Uterus (tissue), 4 donors: Measurements from ENCODE around the gene ARAP1. TPM values are rescaled to one million over a fixed set of nuclear protein-coding genes. Genes with fewer than 3 reads are reported as not detected.

ENCODE experiments used
- DNase-seq, 2 donors: peaks; one replicate each; pipeline ENCODE4 v3.0.0-alpha.2; 2019 to 2020
- H3K27ac ChIP-seq, 2 donors: fragments of 200-600 bp; sonication (generic); 1 replicate in 1 of 2; 2 replicates in 1 of 2; pipeline ENCODE4 v1.5.1; 2016 to 2018
- H3K27me3 ChIP-seq, 2 donors: fragments of 200-600 bp; sonication (generic); one replicate each; pipeline ENCODE4 v1.5.1; 2018 to 2019; ENCODE audit warnings: control low read depth in 1 of 2
- H3K36me3 ChIP-seq, 2 donors: fragments of 200-600 bp; sonication (generic); one replicate each; pipeline ENCODE4 v1.5.1; 2019; ENCODE audit warnings: control low read depth in 1 of 2
- H3K4me1 ChIP-seq, 2 donors: fragments of 200-600 bp; sonication (generic); one replicate each; pipeline ENCODE4 v1.5.1; 2018 to 2019; ENCODE audit warnings: control low read depth in 1 of 2
- H3K4me3 ChIP-seq, 2 donors: fragments of 200-600 bp; sonication (generic); 1 replicate in 1 of 2; 2 replicates in 1 of 2; pipeline ENCODE4 v1.5.1; 2018 to 2019; ENCODE audit warnings: mild to moderate bottlenecking in 1 of 2
- H3K9me3 ChIP-seq, 2 donors: fragments of 200-600 bp; sonication (generic); one replicate each; pipeline ENCODE4 v1.5.1; 2019; ENCODE audit warnings: control low read depth in 1 of 2
- CTCF ChIP-seq, 4 experiments: fragments of 200-600 bp in 2 of 4; fragments of 450-650 bp in 2 of 4; sonication (generic) in 2 of 4; IDR thresholded peaks; one replicate each; pipeline ENCODE4 v1.5.1; 2016 to 2019; ENCODE audit warnings: antibody characterized with exemption in 4 of 4, mild to moderate bottlenecking in 2 of 4, moderate library complexity in 1 of 4
- POLR2A ChIP-seq, 2 donors: fragments of 450-650 bp; IDR thresholded peaks; one replicate each; pipeline ENCODE4 v1.6.1; 2016; ENCODE audit warnings: antibody characterized with exemption in 2 of 2, mild to moderate bottlenecking in 1 of 2, moderate library complexity in 1 of 2
- intact Hi-C: fragments of 100-400 bp; cut with DNase I; formaldehyde crosslinking; loops from one replicate; pipeline ENCODE4 v1.15.1; 2023; ENCODE audit warnings: low total_unique reads
- total RNA-seq, 4 donors: library from RNA; depleted of rRNA in 3 of 4; stranded (reverse); fragments of >200 nt in 3 of 4; gene quantifications; one replicate each; pipeline versions ENCODE4 v1.1.0 to v1.2.4, GENCODE V29; 2014 to 2023
- donor health status: DM: yes; HTN: yes; CAD: no.

The ARAP1 gene
- total RNA-seq, 4 donors from 2014 or later = 21.3 to 222 (median 70.4) TPM

GRCh38 chr11:72726266-72727220 is 25.7 kb downstream of the ARAP1 start:
- no peak overlapping the region for H3K27ac ChIP-seq

GRCh38 chr11:72725724-72726028 is 26.5 kb downstream of the ARAP1 start:
- intact Hi-C loops = loop anchor here (10.0 kb wide), 1 partner anchor 449 kb away; no protein-coding TSS in a partner anchor

More at GRCh38 chr11:72726266-72727220, 25.7 kb downstream of the ARAP1 start:
- Histone ChIP-seq H3K27me3 (no peaks in the 10 kb centered on the region), H3K4me1 (peaks cover 0 to 3% of the 10 kb centered on the region in 2 donors), H3K9me3 (no peaks in the 10 kb centered on the region), H3K4me3 (no peak overlapping the region), H3K36me3 (no peaks in the 10 kb centered on the region)
- no peak for DNase-seq
- intact Hi-C loops = loop anchor here (10.0 kb wide), 1 partner anchor 448 kb away; no protein-coding TSS in a partner anchor
- no peak for TF ChIP-seq CTCF (IDR thresholded peaks at IDR 0.05)
- TF ChIP-seq POLR2A (IDR thresholded peaks at IDR 0.05) = no peak

DNA sequence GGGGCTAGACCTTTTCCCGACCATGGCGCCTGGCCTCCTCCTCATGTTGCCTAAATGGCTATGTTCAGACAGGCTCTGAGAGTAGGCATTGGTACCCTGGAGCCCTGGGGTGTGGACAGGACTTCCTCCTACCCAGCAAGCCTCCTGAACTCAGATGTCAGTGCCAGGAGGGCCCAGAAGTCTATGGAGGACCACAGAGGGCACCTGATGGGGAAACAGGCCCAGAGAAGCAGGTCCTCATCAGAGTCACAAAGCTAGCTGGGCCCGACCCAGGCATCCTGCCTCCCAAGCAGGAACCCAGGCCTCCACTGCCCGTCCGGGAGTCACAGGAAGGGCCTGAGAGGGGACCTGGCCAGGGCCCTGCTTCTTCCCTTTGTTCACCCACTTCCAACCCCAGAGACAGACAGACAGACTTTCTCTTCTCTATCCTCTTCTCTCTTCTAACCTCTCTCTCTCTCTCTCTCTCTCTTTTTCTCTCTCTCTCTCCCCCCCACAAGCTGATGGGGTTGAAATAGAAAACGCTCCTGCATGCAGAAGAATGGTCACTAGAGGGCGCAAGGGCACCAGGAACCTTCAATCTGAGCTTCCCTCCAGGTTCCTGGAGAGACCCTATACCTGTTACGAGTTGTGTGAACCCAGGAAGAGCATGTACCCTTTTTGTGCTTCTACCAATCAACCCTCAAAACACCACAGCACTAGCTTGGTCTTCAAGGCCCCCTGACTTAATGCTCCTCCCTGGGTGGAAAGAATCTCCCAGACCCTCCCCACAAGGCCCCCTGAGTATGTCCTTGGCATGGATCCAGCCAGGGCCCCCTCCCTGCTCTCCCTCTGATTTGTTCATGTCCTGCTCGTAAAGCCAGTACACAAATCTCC is 27.1 kb downstream of the ARAP1 start:
- peak; percentile 77 to 87 for DNase-seq
- intact Hi-C loops = loop anchor here (5.0 to 10.0 kb wide), 2 partner anchors 62 to 450 kb away; no protein-coding TSS in a partner anchor
- Histone ChIP-seq H3K27ac (peak overlapping the region; percentile 28 to 50), H3K9me3 (no peaks in the 10 kb centered on the region), H3K4me3 (no peak overlapping the region), H3K4me1 (peaks cover 0 to 3% of the 10 kb centered on the region in 2 donors), H3K36me3 (no peaks in the 10 kb centered on the region), H3K27me3 (no peaks in the 10 kb centered on the region)
- TF ChIP-seq CTCF (IDR thresholded peaks at IDR 0.05) = peak; percentile 81 to 92 (median 90)
- no peak for TF ChIP-seq POLR2A (IDR thresholded peaks at IDR 0.05)

More at GRCh38 chr11:72725724-72726028, 26.5 kb downstream of the ARAP1 start:
- TF ChIP-seq POLR2A (IDR thresholded peaks at IDR 0.05) (no peak), CTCF (IDR thresholded peaks at IDR 0.05) (no peak)
- H3K4me1 ChIP-seq = peaks cover 0 to 3% of the 10 kb centered on the region in 2 donors
- no peak overlapping the region for H3K4me3 ChIP-seq
- DNase-seq = no peak
- no peaks in the 10 kb centered on the region for H3K9me3 ChIP-seq
- no peaks in the 10 kb centered on the region for H3K27me3 ChIP-seq
- H3K27ac ChIP-seq = peak overlapping the region; percentile 28 to 50
- no peaks in the 10 kb centered on the region for H3K36me3 ChIP-seq

- H3K4me3 ChIP-seq = no peak overlapping the region
- peaks cover 0 to 3% of the 10 kb centered on the region in 2 donors for H3K4me1 ChIP-seq
- no peaks in the 10 kb centered on the region for H3K9me3 ChIP-seq
- no peak for DNase-seq
- H3K36me3 ChIP-seq = no peaks in the 10 kb centered on the region
- H3K27me3 ChIP-seq = no peaks in the 10 kb centered on the region
- intact Hi-C loops = loop anchor here (5.0 to 10.0 kb wide), 2 partner anchors 63 to 451 kb away; no protein-coding TSS in a partner anchor
- H3K27ac ChIP-seq = no peak overlapping the region
- no peak for TF ChIP-seq CTCF (IDR thresholded peaks at IDR 0.05)
- no peak for TF ChIP-seq POLR2A (IDR thresholded peaks at IDR 0.05)
These were observed 28.1 kb downstream of the ARAP1 start for GRCh38 chr11:72724021-72724551.
